ENCODE results near the gene CCR5AS.

The CCR5AS gene

GRCh38 chr3:46375814-46376213 lies 31.1 kb downstream of the CCR5AS start:
- no peaks in the 10 kb centered on the region for H3K36me3 ChIP-seq
- H3K9me3 ChIP-seq, result no peaks in the 10 kb centered on the region
- TF ChIP-seq POLR2AphosphoS5 (IDR thresholded peaks at IDR 0.05) (no peak), POLR2A (IDR thresholded peaks at IDR 0.05) (no peak)
- TF ChIP-seq, protein P1, sequence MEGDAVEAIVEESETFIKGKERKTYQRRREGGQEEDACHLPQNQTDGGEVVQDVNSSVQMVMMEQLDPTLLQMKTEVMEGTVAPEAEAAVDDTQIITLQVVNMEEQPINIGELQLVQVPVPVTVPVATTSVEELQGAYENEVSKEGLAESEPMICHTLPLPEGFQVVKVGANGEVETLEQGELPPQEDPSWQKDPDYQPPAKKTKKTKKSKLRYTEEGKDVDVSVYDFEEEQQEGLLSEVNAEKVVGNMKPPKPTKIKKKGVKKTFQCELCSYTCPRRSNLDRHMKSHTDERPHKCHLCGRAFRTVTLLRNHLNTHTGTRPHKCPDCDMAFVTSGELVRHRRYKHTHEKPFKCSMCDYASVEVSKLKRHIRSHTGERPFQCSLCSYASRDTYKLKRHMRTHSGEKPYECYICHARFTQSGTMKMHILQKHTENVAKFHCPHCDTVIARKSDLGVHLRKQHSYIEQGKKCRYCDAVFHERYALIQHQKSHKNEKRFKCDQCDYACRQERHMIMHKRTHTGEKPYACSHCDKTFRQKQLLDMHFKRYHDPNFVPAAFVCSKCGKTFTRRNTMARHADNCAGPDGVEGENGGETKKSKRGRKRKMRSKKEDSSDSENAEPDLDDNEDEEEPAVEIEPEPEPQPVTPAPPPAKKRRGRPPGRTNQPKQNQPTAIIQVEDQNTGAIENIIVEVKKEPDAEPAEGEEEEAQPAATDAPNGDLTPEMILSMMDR (IDR thresholded peaks at IDR 0.05), result no peak
- intact Hi-C loops (cut with DNase I; ENCODE audit: low total_unique reads), result loop anchor here (5.0 kb wide), 1 partner anchor 204 kb away; no protein-coding TSS in a partner anchor
- H3K4me3 ChIP-seq, result no peak overlapping the region
- no peak overlapping the region for H3K27ac ChIP-seq
- H3K27me3 ChIP-seq, result peaks cover 0 to 3% of the 10 kb centered on the region in 2 donors
- H3K4me1 ChIP-seq, result no peaks in the 10 kb centered on the region
- DNase-seq (ENCODE audit: low spot score in 2 of 2), result no peak

- H3K4me1 ChIP-seq, result no peaks in the 10 kb centered on the region
- H3K27ac ChIP-seq, result no peak overlapping the region
- no peak overlapping the region for H3K4me3 ChIP-seq
- H3K9me3 ChIP-seq, result no peaks in the 10 kb centered on the region
- DNase-seq (ENCODE audit: low spot score in 2 of 2), result no peak
- TF ChIP-seq POLR2A (IDR thresholded peaks at IDR 0.05) (no peak), POLR2AphosphoS5 (IDR thresholded peaks at IDR 0.05) (no peak)
- TF ChIP-seq, protein P1 (IDR thresholded peaks at IDR 0.05), result no peak
- intact Hi-C loops (cut with DNase I; ENCODE audit: low total_unique reads), result loop anchor here (5.0 kb wide), 1 partner anchor 203 kb away; no protein-coding TSS in a partner anchor
- H3K36me3 ChIP-seq, result no peaks in the 10 kb centered on the region
- H3K27me3 ChIP-seq, result peaks cover 0 to 3% of the 10 kb centered on the region in 2 donors
These were observed 31.6 kb downstream of the CCR5AS start for GRCh38 chr3:46375218-46375617.

DNA sequence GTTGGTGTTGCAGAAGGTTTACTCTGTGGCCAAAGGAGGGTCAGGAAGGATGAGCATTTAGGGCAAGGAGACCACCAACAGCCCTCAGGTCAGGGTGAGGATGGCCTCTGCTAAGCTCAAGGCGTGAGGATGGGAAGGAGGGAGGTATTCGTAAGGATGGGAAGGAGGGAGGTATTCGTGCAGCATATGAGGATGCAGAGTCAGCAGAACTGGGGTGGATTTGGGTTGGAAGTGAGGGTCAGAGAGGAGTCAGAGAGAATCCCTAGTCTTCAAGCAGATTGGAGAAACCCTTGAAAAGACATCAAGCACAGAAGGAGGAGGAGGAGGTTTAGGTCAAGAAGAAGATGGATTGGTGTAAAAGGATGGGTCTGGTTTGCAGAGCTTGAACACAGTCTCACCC lies 32.1 kb downstream of the CCR5AS start:
- Histone ChIP-seq H3K4me3 (no peak overlapping the region), H3K27ac (no peak overlapping the region), H3K27me3 (peaks cover 0 to 3% of the 10 kb centered on the region in 2 donors), H3K9me3 (no peaks in the 10 kb centered on the region), H3K36me3 (no peaks in the 10 kb centered on the region), H3K4me1 (no peaks in the 10 kb centered on the region)
- intact Hi-C loops (cut with DNase I; ENCODE audit: low total_unique reads), result loop anchor here (5.0 kb wide), 1 partner anchor 202 kb away; no protein-coding TSS in a partner anchor
- TF ChIP-seq POLR2AphosphoS5 (IDR thresholded peaks at IDR 0.05) (no peak), POLR2A (IDR thresholded peaks at IDR 0.05) (no peak)
- DNase-seq (ENCODE audit: low spot score in 2 of 2), result no peak

DNA sequence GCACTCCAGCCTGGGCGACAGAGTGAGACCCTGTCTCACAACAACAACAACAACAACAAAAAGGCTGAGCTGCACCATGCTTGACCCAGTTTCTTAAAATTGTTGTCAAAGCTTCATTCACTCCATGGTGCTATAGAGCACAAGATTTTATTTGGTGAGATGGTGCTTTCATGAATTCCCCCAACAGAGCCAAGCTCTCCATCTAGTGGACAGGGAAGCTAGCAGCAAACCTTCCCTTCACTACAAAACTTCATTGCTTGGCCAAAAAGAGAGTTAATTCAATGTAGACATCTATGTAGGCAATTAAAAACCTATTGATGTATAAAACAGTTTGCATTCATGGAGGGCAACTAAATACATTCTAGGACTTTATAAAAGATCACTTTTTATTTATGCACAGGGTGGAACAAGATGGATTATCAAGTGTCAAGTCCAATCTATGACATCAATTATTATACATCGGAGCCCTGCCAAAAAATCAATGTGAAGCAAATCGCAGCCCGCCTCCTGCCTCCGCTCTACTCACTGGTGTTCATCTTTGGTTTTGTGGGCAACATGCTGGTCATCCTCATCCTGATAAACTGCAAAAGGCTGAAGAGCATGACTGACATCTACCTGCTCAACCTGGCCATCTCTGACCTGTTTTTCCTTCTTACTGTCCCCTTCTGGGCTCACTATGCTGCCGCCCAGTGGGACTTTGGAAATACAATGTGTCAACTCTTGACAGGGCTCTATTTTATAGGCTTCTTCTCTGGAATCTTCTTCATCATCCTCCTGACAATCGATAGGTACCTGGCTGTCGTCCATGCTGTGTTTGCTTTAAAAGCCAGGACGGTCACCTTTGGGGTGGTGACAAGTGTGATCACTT lies 34.1 kb downstream of the CCR5AS start:
- DNase-seq (ENCODE audit: low spot score in 2 of 2), result no peak
- no peaks in the 10 kb centered on the region for H3K9me3 ChIP-seq
- no peak overlapping the region for H3K4me3 ChIP-seq
- H3K27ac ChIP-seq, result no peak overlapping the region
- TF ChIP-seq POLR2A (IDR thresholded peaks at IDR 0.05) (no peak), POLR2AphosphoS5 (IDR thresholded peaks at IDR 0.05) (no peak)
- TF ChIP-seq, protein P1 (IDR thresholded peaks at IDR 0.05), result peak in 2 of 3 donors; percentile 14 to 30
- no peaks in the 10 kb centered on the region for H3K4me1 ChIP-seq
- intact Hi-C loops (cut with DNase I; ENCODE audit: low total_unique reads), result no loop called here
- no peaks in the 10 kb centered on the region for H3K36me3 ChIP-seq
- peaks cover 0 to 3% of the 10 kb centered on the region in 2 donors for H3K27me3 ChIP-seq

- TF ChIP-seq, protein P1 (IDR thresholded peaks at IDR 0.05), result no peak
- TF ChIP-seq POLR2AphosphoS5 (IDR thresholded peaks at IDR 0.05) (no peak), POLR2A (IDR thresholded peaks at IDR 0.05) (no peak)
- H3K27me3 ChIP-seq, result peaks cover 0 to 3% of the 10 kb centered on the region in 2 donors
- H3K4me1 ChIP-seq, result no peaks in the 10 kb centered on the region
- no peak for DNase-seq (ENCODE audit: low spot score in 2 of 2)
- no peaks in the 10 kb centered on the region for H3K36me3 ChIP-seq
- H3K27ac ChIP-seq, result no peak overlapping the region
- peak overlapping the region in 1 of 3 donors; percentile 1 for H3K4me3 ChIP-seq
- intact Hi-C loops (cut with DNase I; ENCODE audit: low total_unique reads), result no loop called here
- H3K9me3 ChIP-seq, result no peaks in the 10 kb centered on the region
These were observed 35.1 kb downstream of the CCR5AS start for GRCh38 chr3:46371519-46372340.
